ENCODE measurements around the gene MEF2D. TPM values are rescaled to one million over a fixed set of nuclear protein-coding genes. Genes with fewer than 3 reads are reported as not detected.

The MEF2D gene
- total RNA-seq, 1 experiment from 2014 or later, result 17.3 TPM

DNA sequence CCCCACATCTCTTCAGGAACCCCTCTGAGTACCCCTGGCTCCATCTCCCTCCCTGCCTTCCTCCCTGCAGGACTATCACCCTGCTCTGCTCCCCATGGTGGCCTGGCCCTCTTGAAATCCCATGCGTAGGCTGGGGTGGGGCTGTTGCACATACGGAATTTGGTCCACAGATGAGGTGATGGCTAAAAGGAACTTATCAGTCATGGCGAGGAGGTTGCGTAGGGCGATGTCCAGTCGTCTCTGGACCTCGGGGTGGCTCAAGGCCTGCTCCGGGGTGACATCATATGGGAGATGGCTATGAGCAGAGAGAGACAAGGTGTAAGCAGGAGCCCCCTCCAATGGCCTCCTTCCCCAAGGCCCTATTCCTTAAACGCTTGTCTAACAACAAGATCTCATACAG lies 36.5 kb upstream of the MEF2D start:
- H3K4me1 ChIP-seq (ENCODE audit: insufficient read depth, low read length), result no peaks in the 10 kb centered on the region
- H3F3A ChIP-seq (ENCODE audit: low read length, unreplicated experiment), result no peaks in the 10 kb centered on the region
- H3K9ac ChIP-seq (ENCODE audit: low read length), result no peak overlapping the region
- CTCF ChIA-PET, result no interaction called here
- H3K27me3 ChIP-seq (ENCODE audit: low read length), result no peaks in the 10 kb centered on the region
- intact Hi-C loops (cut with micrococcal nuclease), result no loop called here
- no peaks in the 10 kb centered on the region for H4K20me1 ChIP-seq (ENCODE audit: low read length)
- no peak overlapping the region for H3K4me3 ChIP-seq (ENCODE audit: low read length)
- H3K9me3 ChIP-seq (ENCODE audit: low read length), result no peaks in the 10 kb centered on the region
- no peak for DNase-seq
- no peaks in the 10 kb centered on the region for H3K79me2 ChIP-seq (ENCODE audit: low read length)
- no peak overlapping the region for H3K27ac ChIP-seq (ENCODE audit: low read length)
- TF ChIP-seq EZH2phosphoT487 (IDR thresholded peaks at IDR 0.05; ENCODE audit: borderline replicate concordance, low read length) (no peak), EZH2 (IDR thresholded peaks at IDR 0.05; ENCODE audit: low read length, unreplicated experiment) (no peak)
- TF ChIP-seq, protein P1, sequence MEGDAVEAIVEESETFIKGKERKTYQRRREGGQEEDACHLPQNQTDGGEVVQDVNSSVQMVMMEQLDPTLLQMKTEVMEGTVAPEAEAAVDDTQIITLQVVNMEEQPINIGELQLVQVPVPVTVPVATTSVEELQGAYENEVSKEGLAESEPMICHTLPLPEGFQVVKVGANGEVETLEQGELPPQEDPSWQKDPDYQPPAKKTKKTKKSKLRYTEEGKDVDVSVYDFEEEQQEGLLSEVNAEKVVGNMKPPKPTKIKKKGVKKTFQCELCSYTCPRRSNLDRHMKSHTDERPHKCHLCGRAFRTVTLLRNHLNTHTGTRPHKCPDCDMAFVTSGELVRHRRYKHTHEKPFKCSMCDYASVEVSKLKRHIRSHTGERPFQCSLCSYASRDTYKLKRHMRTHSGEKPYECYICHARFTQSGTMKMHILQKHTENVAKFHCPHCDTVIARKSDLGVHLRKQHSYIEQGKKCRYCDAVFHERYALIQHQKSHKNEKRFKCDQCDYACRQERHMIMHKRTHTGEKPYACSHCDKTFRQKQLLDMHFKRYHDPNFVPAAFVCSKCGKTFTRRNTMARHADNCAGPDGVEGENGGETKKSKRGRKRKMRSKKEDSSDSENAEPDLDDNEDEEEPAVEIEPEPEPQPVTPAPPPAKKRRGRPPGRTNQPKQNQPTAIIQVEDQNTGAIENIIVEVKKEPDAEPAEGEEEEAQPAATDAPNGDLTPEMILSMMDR (conservative IDR thresholded peaks at IDR 0.05; ENCODE audit: low read depth, low read length), result no peak
- H3K36me3 ChIP-seq (ENCODE audit: low read depth, low read length), result peaks cover 84% of the 10 kb centered on the region
- no peak overlapping the region for H3K4me2 ChIP-seq (ENCODE audit: low read length)
- POLR2A ChIA-PET (ENCODE audit: unreplicated experiment), result no interaction called here
- no peak overlapping the region for H2AFZ ChIP-seq (ENCODE audit: low read length)
- H3K9me2 ChIP-seq (replicated peaks; ENCODE audit: low read length), result no peaks in the 10 kb centered on the region
- ATAC-seq, result no peak
- no TSS peak for BruUV-seq (replicated peaks)

DNA sequence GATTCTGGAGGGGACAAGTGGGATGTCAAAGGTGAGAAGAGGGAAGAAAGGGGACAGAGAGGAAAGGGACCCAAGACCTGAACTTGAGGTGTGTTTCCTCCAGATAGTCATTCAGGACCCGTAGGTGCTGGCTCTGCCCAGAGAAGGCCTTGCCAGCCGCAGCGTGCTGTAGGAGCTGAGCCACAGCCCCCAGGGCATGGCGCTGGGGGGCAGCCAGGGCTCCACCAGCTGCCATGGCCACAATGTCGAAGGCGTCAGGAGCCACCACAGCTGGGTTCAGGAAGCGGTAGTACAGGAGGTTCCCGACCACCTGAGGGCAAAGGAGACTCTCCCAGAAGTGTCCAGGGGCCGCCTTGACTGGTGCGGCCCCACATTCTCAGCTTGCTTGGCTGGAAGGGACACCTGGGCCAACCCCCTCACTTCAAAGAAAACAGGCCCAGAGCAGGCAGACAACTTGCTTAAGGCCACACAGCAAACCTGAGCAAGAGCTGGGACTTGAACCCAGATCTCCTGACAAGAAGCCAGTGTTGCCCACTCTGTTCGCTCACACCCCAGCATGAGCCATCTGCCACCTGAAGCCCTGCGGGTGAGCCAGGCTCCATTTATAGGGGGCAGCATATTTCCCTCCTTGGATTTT lies 34.0 kb upstream of the MEF2D start:
- no peaks in the 10 kb centered on the region for H3K79me2 ChIP-seq (ENCODE audit: low read length)
- no peaks in the 10 kb centered on the region for H3K9me2 ChIP-seq (replicated peaks; ENCODE audit: low read length)
- DNase-seq (no peak), ATAC-seq (no peak)
- no peaks in the 10 kb centered on the region for H3K27me3 ChIP-seq (ENCODE audit: low read length)
- no peaks in the 10 kb centered on the region for H3K4me1 ChIP-seq (ENCODE audit: insufficient read depth, low read length)
- H3F3A ChIP-seq (ENCODE audit: low read length, unreplicated experiment), result no peaks in the 10 kb centered on the region
- H4K20me1 ChIP-seq (ENCODE audit: low read length), result no peaks in the 10 kb centered on the region
- TF ChIP-seq EZH2 (IDR thresholded peaks at IDR 0.05; ENCODE audit: low read length, unreplicated experiment) (no peak), EZH2phosphoT487 (IDR thresholded peaks at IDR 0.05; ENCODE audit: borderline replicate concordance, low read length) (no peak)
- TF ChIP-seq, protein P1 (conservative IDR thresholded peaks at IDR 0.05; ENCODE audit: low read depth, low read length), result no peak
- no peak overlapping the region for H3K9ac ChIP-seq (ENCODE audit: low read length)
- no peak overlapping the region for H2AFZ ChIP-seq (ENCODE audit: low read length)
- H3K36me3 ChIP-seq (ENCODE audit: low read depth, low read length), result peaks cover 77% of the 10 kb centered on the region
- BruUV-seq (replicated peaks), result no TSS peak
- intact Hi-C loops (cut with micrococcal nuclease), result no loop called here
- H3K4me3 ChIP-seq (ENCODE audit: low read length), result no peak overlapping the region
- no peaks in the 10 kb centered on the region for H3K9me3 ChIP-seq (ENCODE audit: low read length)
- POLR2A ChIA-PET (ENCODE audit: unreplicated experiment), result no interaction called here
- H3K4me2 ChIP-seq (ENCODE audit: low read length), result no peak overlapping the region
- CTCF ChIA-PET, result no interaction called here
- H3K27ac ChIP-seq (ENCODE audit: low read length), result no peak overlapping the region

DNA sequence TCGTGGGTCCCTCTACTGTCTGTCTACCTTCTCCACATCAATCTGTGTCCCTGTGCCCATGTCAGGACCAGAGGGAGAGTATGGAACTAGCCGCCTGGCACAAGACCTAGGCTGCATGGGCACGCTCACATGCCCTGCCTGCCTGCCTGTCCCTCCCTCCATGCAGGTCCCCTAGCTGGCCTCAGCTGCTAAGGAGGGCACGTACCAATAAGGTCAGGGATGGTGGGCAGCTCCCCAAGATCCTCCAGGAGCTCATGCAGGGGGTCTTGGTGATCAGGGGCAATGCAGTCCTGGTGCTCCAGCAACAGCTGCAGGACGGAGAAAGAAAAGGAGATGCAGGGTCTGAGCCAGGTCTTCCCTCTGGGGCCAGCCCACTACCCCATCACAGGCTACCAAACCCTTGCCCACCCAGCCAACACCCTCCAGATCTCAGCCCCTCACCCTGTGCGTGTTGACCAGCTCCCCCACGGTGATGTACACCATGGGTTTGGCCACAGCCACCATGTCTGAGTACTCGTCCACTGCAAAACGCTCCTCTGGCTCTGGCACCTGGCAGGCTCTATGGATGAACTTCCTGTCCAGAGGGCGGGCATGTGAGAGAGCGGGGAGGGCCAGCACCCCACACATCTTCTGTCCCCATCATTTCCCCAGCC lies 33.1 kb upstream of the MEF2D start:
- peaks cover 74% of the 10 kb centered on the region for H3K36me3 ChIP-seq (ENCODE audit: low read depth, low read length)
- H3K9me2 ChIP-seq (replicated peaks; ENCODE audit: low read length), result no peaks in the 10 kb centered on the region
- intact Hi-C loops (cut with micrococcal nuclease), result no loop called here
- BruUV-seq (replicated peaks), result no TSS peak
- ChIA-PET CTCF (no interaction called here), POLR2A (ENCODE audit: unreplicated experiment) (no interaction called here)
- H3K79me2 ChIP-seq (ENCODE audit: low read length), result no peaks in the 10 kb centered on the region
- no peak overlapping the region for H3K9ac ChIP-seq (ENCODE audit: low read length)
- no peak overlapping the region for H3K4me2 ChIP-seq (ENCODE audit: low read length)
- no peak overlapping the region for H2AFZ ChIP-seq (ENCODE audit: low read length)
- no peak for ATAC-seq
- H3K4me1 ChIP-seq (ENCODE audit: insufficient read depth, low read length), result no peaks in the 10 kb centered on the region
- H3K27me3 ChIP-seq (ENCODE audit: low read length), result no peaks in the 10 kb centered on the region
- H3K4me3 ChIP-seq (ENCODE audit: low read length), result no peak overlapping the region
- no peak for DNase-seq
- TF ChIP-seq, protein P1 (conservative IDR thresholded peaks at IDR 0.05; ENCODE audit: low read depth, low read length), result no peak
- H3K9me3 ChIP-seq (ENCODE audit: low read length), result no peaks in the 10 kb centered on the region
- no peaks in the 10 kb centered on the region for H3F3A ChIP-seq (ENCODE audit: low read length, unreplicated experiment)
- no peak overlapping the region for H3K27ac ChIP-seq (ENCODE audit: low read length)
- H4K20me1 ChIP-seq (ENCODE audit: low read length), result no peaks in the 10 kb centered on the region
